ENCODE results near the gene CDK18.

The CDK18 gene

DNA sequence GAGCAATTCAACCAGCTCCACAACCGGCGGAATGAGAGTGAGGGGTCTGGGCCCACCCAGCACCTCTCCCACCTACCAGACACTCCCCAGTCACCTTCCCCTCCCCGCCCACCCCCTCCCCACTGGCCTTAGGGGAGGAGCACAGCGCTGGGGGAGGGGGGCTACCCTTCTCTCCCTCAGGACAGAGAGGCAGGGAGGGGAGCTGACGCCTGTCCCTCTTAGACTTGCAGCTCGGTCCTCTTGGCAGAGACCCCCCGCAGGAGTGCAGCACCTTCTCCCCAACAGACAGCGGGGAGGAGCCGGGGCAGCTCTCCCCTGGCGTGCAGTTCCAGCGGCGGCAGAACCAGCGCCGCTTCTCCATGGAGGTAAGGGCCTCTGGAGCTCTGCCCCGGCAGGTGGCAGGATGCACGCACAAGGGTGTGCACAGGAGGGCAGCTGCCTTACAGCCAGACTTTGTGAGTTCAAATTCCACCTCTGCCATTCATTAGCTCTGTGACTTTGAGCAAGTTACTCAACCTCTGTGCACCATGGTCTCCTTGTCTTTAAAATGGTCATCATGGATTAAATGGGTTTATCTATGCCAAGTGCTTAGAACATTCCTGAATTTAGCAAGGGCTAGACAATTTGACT, 18.9 kb downstream of the CDK18 start:
- TF ChIP-seq CEBPB (IDR thresholded peaks at IDR 0.05) (no peak), TEAD4 (IDR thresholded peaks at IDR 0.05) (no peak), YY1 (IDR thresholded peaks at IDR 0.05; ENCODE audit: low read depth) (no peak), FOXM1 (IDR thresholded peaks at IDR 0.05; ENCODE audit: borderline replicate concordance, low read depth) (no peak), RAD21 (IDR thresholded peaks at IDR 0.05; ENCODE audit: low read depth) (no peak), NFIC (IDR thresholded peaks at IDR 0.05) (no peak), EP300 (IDR thresholded peaks at IDR 0.05; ENCODE audit: borderline replicate concordance) (no peak), TCF12 (IDR thresholded peaks at IDR 0.05; ENCODE audit: low read depth) (no peak), EGR1 (IDR thresholded peaks at IDR 0.05) (no peak), TAF1 (IDR thresholded peaks at IDR 0.05; ENCODE audit: low read depth) (no peak), CREB1 (IDR thresholded peaks at IDR 0.05; ENCODE audit: low read depth) (no peak), ZBTB7A (IDR thresholded peaks at IDR 0.05; ENCODE audit: low read depth) (no peak)
- TF ChIP-seq, protein P1, sequence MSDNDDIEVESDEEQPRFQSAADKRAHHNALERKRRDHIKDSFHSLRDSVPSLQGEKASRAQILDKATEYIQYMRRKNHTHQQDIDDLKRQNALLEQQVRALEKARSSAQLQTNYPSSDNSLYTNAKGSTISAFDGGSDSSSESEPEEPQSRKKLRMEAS (IDR thresholded peaks at IDR 0.05): no peak
- TF ChIP-seq, protein P2, sequence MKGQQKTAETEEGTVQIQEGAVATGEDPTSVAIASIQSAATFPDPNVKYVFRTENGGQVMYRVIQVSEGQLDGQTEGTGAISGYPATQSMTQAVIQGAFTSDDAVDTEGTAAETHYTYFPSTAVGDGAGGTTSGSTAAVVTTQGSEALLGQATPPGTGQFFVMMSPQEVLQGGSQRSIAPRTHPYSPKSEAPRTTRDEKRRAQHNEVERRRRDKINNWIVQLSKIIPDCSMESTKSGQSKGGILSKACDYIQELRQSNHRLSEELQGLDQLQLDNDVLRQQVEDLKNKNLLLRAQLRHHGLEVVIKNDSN (IDR thresholded peaks at IDR 0.05): no peak
- TF ChIP-seq, protein P3, sequence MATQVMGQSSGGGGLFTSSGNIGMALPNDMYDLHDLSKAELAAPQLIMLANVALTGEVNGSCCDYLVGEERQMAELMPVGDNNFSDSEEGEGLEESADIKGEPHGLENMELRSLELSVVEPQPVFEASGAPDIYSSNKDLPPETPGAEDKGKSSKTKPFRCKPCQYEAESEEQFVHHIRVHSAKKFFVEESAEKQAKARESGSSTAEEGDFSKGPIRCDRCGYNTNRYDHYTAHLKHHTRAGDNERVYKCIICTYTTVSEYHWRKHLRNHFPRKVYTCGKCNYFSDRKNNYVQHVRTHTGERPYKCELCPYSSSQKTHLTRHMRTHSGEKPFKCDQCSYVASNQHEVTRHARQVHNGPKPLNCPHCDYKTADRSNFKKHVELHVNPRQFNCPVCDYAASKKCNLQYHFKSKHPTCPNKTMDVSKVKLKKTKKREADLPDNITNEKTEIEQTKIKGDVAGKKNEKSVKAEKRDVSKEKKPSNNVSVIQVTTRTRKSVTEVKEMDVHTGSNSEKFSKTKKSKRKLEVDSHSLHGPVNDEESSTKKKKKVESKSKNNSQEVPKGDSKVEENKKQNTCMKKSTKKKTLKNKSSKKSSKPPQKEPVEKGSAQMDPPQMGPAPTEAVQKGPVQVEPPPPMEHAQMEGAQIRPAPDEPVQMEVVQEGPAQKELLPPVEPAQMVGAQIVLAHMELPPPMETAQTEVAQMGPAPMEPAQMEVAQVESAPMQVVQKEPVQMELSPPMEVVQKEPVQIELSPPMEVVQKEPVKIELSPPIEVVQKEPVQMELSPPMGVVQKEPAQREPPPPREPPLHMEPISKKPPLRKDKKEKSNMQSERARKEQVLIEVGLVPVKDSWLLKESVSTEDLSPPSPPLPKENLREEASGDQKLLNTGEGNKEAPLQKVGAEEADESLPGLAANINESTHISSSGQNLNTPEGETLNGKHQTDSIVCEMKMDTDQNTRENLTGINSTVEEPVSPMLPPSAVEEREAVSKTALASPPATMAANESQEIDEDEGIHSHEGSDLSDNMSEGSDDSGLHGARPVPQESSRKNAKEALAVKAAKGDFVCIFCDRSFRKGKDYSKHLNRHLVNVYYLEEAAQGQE (IDR thresholded peaks at IDR 0.05; ENCODE audit: low read depth): no peak

DNA sequence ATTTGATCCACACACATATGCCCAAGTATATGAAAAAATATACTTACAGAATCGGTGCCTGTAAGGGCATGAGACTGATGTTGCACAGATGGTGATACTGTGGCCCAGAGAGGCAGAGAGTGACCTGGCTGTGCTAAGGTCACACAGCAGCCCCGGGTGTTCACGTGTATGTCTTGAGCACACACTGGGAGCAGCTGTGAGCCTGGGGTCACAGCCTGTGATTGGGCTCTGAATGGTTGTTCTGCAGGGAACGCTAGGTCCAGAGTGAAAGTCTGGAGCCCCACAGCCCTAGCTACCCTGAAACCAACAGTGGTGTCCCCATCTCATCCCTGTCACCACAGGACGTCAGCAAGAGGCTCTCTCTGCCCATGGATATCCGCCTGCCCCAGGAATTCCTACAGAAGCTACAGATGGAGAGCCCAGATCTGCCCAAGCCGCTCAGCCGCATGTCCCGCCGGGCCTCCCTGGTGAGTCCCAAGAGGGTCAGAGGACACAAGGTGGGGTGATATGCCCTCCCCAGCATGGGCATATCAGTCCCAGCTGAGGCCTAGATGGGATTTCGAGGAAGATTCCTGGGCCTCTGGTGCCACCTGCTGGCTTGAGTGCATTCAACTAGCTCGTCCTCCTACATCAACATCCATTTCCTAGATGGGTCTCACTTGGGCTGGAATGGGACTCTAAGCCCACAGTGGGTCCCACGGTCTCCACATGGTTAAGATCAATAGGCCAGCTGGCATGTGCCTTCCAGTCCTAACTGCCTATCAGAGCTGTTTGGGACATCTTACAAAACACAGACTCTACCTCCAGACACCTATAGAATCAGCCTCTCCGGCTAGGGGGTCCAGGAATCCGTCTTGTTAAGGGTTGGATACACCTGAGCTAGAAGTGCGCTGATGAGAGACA, 19.7 kb downstream of the CDK18 start:
- TF ChIP-seq RAD21 (IDR thresholded peaks at IDR 0.05; ENCODE audit: low read depth): peak; percentile 98
- TF ChIP-seq, protein P3 (IDR thresholded peaks at IDR 0.05; ENCODE audit: low read depth): no peak

- TF ChIP-seq ZBTB7A (IDR thresholded peaks at IDR 0.05; ENCODE audit: low read depth) (no peak), TCF12 (IDR thresholded peaks at IDR 0.05; ENCODE audit: low read depth) (no peak), EP300 (IDR thresholded peaks at IDR 0.05; ENCODE audit: borderline replicate concordance) (no peak), TEAD4 (IDR thresholded peaks at IDR 0.05) (no peak), YY1 (IDR thresholded peaks at IDR 0.05; ENCODE audit: low read depth) (no peak), NFIC (IDR thresholded peaks at IDR 0.05) (no peak), CREB1 (IDR thresholded peaks at IDR 0.05; ENCODE audit: low read depth) (no peak), TAF1 (IDR thresholded peaks at IDR 0.05; ENCODE audit: low read depth) (no peak), EGR1 (IDR thresholded peaks at IDR 0.05) (no peak), CEBPB (IDR thresholded peaks at IDR 0.05) (no peak), FOXM1 (IDR thresholded peaks at IDR 0.05; ENCODE audit: borderline replicate concordance, low read depth) (no peak), RAD21 (IDR thresholded peaks at IDR 0.05; ENCODE audit: low read depth) (no peak)
- TF ChIP-seq, protein P3 (IDR thresholded peaks at IDR 0.05; ENCODE audit: low read depth): no peak
- TF ChIP-seq, protein P1 (IDR thresholded peaks at IDR 0.05): no peak
These were observed 20.3 kb downstream of the CDK18 start for GRCh38 chr1:205524794-205525101.

GRCh38 chr1:205525495-205526285, 21.2 kb downstream of the CDK18 start:
- TF ChIP-seq TAF1 (IDR thresholded peaks at IDR 0.05; ENCODE audit: low read depth): no peak
